ENCODE measurements around the gene HEPACAM2.

DNA sequence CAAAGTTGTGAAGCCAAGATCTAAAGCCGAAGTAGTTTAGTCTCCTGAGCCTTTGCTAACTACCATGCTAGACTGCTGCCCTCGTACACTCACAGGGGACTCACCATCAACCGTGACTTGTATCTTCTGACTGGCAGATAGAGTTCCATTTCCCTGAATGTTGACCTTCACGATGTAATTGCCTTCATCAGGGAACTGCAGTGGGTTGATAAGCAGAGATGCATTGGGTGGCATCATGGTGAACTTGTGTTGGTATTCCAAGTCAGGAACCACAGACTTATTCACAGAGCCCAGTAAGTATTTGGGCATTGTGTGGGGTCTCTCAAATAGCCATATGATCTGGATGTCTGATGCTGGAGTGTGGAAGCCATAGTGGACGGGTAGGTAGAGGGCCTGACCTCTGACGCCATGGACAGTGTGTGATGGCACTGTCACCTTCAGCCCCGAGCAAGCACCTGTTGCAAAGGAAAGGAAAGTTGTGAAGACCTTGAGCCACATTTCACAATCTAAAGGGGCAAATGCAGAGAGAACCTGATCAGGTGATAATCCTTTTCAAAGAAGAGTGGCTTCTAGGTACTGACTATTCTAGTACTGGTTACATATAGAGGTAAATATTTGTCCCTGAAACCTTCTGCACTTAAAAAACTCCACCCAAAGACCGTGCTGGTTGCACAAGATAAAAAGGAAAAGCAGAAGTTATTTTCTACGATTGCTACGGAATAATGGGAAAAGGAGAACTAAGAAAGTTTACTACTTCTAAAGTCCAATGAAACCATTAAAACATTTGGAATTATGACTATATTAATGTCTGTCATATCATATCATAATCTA, 7.1 kb downstream of the HEPACAM2 start:
- TF ChIP-seq, protein P1, sequence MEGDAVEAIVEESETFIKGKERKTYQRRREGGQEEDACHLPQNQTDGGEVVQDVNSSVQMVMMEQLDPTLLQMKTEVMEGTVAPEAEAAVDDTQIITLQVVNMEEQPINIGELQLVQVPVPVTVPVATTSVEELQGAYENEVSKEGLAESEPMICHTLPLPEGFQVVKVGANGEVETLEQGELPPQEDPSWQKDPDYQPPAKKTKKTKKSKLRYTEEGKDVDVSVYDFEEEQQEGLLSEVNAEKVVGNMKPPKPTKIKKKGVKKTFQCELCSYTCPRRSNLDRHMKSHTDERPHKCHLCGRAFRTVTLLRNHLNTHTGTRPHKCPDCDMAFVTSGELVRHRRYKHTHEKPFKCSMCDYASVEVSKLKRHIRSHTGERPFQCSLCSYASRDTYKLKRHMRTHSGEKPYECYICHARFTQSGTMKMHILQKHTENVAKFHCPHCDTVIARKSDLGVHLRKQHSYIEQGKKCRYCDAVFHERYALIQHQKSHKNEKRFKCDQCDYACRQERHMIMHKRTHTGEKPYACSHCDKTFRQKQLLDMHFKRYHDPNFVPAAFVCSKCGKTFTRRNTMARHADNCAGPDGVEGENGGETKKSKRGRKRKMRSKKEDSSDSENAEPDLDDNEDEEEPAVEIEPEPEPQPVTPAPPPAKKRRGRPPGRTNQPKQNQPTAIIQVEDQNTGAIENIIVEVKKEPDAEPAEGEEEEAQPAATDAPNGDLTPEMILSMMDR (IDR thresholded peaks at IDR 0.05; ENCODE audit: insufficient read depth, low read length), result no peak
- TF ChIP-seq POLR2AphosphoS5 (IDR thresholded peaks at IDR 0.05; ENCODE audit: low read depth), result no peak

Data from HL-60 (cell line).